Measurements from ENCODE around the gene ZNF536.

ZNF536 gene

DNA sequence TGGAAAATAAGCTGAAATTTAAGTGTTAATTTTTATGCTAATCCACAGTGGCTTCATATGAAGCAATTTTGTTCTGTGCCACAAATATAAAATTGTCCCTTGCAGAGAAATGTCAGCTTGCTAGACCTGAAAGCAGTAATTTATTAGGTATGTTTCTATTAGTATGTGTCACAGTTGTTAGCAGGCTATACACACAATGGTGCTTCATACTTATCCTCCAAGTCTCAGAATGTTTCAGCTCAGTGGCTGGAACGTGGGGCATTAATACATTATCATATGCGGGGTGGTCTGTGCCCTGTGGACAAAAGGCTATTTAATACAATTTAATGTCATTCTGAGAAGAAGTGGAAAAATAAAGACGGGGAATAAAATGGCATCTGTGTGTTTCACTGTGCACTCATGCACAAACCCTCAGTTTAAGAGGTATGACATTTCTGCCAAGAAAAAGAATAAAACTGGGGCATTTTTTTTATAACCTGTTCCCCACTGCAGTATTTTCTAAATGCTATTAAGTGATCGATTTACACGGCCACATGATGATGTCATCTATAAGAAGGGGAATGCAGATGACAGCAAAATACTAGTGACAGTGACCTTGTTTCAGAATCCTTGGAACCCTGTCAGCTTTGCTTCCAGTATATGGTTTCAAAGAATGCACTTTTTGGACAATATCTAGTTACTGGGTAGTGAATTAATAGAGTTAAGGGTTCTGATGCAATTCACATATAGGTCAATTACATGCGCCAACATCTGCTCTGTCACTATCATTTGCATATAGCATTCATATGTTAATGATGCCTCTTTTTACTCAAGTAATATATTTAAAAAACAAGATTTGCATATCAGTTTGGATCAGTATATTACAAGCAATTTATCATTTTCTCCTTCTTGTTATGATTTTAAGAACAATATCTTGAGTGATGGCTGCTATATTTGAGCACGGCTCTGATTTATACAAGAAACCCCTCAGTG is 21.2 kb upstream of the ZNF536 start:
- POLR2A ChIA-PET = no interaction called here
- CTCF ChIA-PET = interaction anchor here (1.0 kb wide), 1 partner anchor 8 kb away, joined by 3 read pairs; no protein-coding TSS in a partner anchor
- TF ChIP-seq, protein P1, sequence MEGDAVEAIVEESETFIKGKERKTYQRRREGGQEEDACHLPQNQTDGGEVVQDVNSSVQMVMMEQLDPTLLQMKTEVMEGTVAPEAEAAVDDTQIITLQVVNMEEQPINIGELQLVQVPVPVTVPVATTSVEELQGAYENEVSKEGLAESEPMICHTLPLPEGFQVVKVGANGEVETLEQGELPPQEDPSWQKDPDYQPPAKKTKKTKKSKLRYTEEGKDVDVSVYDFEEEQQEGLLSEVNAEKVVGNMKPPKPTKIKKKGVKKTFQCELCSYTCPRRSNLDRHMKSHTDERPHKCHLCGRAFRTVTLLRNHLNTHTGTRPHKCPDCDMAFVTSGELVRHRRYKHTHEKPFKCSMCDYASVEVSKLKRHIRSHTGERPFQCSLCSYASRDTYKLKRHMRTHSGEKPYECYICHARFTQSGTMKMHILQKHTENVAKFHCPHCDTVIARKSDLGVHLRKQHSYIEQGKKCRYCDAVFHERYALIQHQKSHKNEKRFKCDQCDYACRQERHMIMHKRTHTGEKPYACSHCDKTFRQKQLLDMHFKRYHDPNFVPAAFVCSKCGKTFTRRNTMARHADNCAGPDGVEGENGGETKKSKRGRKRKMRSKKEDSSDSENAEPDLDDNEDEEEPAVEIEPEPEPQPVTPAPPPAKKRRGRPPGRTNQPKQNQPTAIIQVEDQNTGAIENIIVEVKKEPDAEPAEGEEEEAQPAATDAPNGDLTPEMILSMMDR (IDR thresholded peaks at IDR 0.05; ENCODE audit: control extremely low read depth, extremely low read depth, low read depth, missing control alignments) = no peak
- no peak for DNase-seq (ENCODE audit: extremely low spot score)

GRCh38 chr19:30351774-30352173 is 20.4 kb upstream of the ZNF536 start:
- POLR2A ChIA-PET = no interaction called here
- CTCF ChIA-PET = interaction anchor here (0.9 to 1.0 kb wide), 2 partner anchors 9 to 315 kb away, joined by 3 read pairs; no protein-coding TSS in a partner anchor

DNA sequence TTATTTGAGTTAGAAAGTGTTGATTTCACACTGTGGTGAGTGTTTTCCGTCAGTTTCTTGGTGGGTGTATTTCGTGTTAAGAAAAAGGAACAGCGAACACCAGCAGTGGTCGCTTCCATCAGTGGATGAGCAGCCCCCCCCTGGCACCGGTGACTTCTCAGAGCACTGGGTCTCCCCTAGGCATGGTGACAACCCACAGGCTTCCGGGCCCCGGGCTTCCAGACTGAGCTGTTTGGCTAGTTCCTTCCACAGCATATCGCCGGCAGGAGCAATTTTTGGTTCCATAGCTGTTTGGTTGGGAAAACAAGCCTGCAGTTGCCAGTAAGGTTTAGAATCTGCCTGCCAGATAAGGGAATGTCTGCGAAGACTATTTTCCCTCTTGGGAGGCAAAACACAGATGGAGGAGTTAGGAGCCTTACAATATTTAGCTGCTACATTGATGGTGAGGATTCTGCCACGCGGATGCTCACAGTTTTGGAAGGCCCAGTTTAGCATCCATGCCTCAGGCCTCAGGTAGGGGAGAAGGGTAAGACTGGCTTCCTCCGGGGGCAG is 18.7 kb upstream of the ZNF536 start:
- DNase-seq (ENCODE audit: extremely low spot score) = no peak
- ChIA-PET POLR2A (no interaction called here), CTCF (no interaction called here)
- TF ChIP-seq, protein P1 (IDR thresholded peaks at IDR 0.05; ENCODE audit: control extremely low read depth, extremely low read depth, low read depth, missing control alignments) = no peak

More at GRCh38 chr19:30351774-30352173, 20.4 kb upstream of the ZNF536 start:
- DNase-seq (ENCODE audit: extremely low spot score) = no peak
- TF ChIP-seq, protein P1 (IDR thresholded peaks at IDR 0.05; ENCODE audit: control extremely low read depth, extremely low read depth, low read depth, missing control alignments) = no peak

DNA sequence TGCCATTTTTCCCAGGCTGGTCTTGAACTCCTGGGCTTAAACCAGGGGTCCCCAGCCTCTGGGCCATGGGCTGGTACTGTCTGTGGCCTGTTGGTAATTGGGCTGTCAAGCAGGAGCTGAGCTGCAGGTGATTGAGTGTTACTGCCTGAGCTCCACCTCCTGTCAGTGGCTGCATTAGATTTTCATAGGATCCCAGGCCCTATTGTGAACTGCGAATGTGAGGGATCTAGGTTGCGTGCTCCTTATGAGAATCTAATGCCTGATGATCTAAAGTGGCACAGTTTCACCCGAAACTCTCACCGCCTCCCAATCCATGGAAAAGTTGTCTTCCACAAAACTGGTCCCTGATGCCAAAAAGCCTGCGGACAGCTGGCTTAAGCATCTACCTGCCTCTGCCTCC is 16.6 kb upstream of the ZNF536 start:
- CTCF ChIA-PET = no interaction called here
- POLR2A ChIA-PET = no interaction called here
- DNase-seq (ENCODE audit: extremely low spot score) = no peak
- TF ChIP-seq, protein P1 (IDR thresholded peaks at IDR 0.05; ENCODE audit: control extremely low read depth, extremely low read depth, low read depth, missing control alignments) = no peak

DNA sequence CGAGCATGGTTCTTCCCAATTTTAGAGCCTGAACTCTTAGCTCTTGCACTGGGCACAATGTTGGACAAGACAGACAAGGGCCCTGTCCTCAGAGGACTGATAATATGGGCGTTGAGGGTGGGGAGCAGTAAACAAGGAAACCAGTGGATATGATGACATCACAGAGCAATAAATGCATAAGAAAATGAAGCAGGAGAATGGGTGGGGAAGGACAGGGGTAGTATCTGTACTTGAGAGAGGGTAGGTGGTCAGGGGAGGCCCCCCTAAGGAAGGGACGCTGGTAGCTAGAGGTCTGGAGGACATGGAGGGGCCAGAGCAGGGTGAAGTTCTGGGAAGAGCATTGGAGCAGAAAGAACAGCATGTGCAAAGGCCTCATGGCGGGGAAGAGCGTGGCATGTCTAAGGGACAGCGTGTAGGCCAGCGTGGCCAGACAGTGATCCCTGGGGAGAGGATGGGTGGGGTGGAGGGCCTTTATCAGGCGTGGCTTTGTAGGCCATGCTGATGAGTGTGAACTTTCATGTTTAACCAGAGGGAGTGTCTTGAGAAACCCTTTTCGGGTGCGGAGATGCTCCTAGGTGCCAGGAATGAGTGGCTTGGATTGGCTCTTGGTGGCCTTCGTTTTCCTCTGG is 15.1 kb upstream of the ZNF536 start:
- no peak for DNase-seq (ENCODE audit: extremely low spot score)
- TF ChIP-seq, protein P1 (IDR thresholded peaks at IDR 0.05; ENCODE audit: control extremely low read depth, extremely low read depth, low read depth, missing control alignments) = no peak
- ChIA-PET POLR2A (no interaction called here), CTCF (interaction anchor here (1.0 to 1.1 kb wide), 2 partner anchors 10 to 11 kb away, joined by 3 read pairs; no protein-coding TSS in a partner anchor)

DNA sequence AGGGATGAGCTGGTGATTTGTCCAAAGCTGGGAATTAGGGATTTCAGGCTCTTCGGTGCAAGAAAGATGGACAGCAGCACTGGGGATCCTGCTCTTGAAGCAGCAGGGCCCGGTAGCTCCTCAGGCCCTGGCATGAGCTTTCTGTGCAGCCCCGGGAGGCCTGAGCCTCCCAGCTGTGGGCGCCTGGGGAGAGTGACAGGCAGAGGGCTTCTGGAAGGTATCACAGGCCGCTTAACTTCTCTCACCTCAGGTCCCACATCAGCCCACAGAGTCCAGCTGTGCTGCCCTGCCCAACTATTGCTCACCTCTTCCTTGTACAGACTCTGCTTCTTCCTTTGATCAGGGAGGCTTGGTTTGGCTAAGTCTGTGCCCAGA is 14.6 kb upstream of the ZNF536 start:
- POLR2A ChIA-PET = no interaction called here

More for the DNA sequence above, 14.6 kb upstream of the ZNF536 start:
- TF ChIP-seq, protein P1 (IDR thresholded peaks at IDR 0.05; ENCODE audit: control extremely low read depth, extremely low read depth, low read depth, missing control alignments) = no peak
- CTCF ChIA-PET = interaction anchor here (1.1 kb wide), 1 partner anchor 10 kb away, joined by 3 read pairs; no protein-coding TSS in a partner anchor
- DNase-seq (ENCODE audit: extremely low spot score) = no peak
